CD8-positive, alpha-beta memory T cell (primary cell): ENCODE data around the gene KRTAP5-11. TPM values are rescaled to one million over a fixed set of nuclear protein-coding genes. Genes with fewer than 3 reads are reported as not detected.
"Not testable (repeated sequence)": the region's sequence is repeated elsewhere in the genome, so short reads cannot be mapped to it uniquely, and the experiment has no call there.

Experiments used
- CTCF ChIA-PET: fragments of 350-600 bp; sonication (Branson Sonifier 250); formaldehyde crosslinking; loops from one replicate; lab custom pipeline; 2021; ENCODE audit warnings: antibody characterized with exemption; lab: Charles Lee
- POLR2A ChIA-PET: fragments of 350-600 bp; sonication (Branson Sonifier 250); formaldehyde crosslinking; loops from one replicate; lab custom pipeline; 2021; ENCODE audit warnings: antibody characterized with exemption; lab: Charles Lee
- DNase-seq, 5 donors: peaks; one replicate each; pipeline versions ENCODE4 v3.0.0 to v3.0.0-alpha.2; 2020 to 2022; ENCODE audit warnings: mixed read lengths in 1 of 5
- H3K27ac ChIP-seq: one replicate; pipeline ENCODE4 v1.7.0; 2013; ENCODE audit warnings: low read depth, mild to moderate bottlenecking, low read length, moderate library complexity
- H3K27me3 ChIP-seq: 2 replicates; pipeline ENCODE4 v1.7.0; 2013; ENCODE audit warnings: low read length, mild to moderate bottlenecking; ENCODE audit not compliant: insufficient read depth, poor library complexity, severe bottlenecking
- H3K36me3 ChIP-seq: 2 replicates; pipeline ENCODE4 v1.7.0; 2013; ENCODE audit warnings: mild to moderate bottlenecking, low read length, moderate library complexity; ENCODE audit not compliant: insufficient read depth
- H3K4me1 ChIP-seq: 2 replicates; pipeline ENCODE4 v1.7.0; 2013; ENCODE audit warnings: mild to moderate bottlenecking, low read length, moderate library complexity; ENCODE audit not compliant: insufficient read depth
- H3K4me3 ChIP-seq: 2 replicates; pipeline ENCODE4 v1.7.0; 2013; ENCODE audit warnings: mild to moderate bottlenecking, low read length
- H3K9me3 ChIP-seq: 2 replicates; pipeline ENCODE4 v1.7.0; 2013; ENCODE audit warnings: mild to moderate bottlenecking, low read length
- H3K27ac Mint-ChIP-seq, 8 donors: one replicate each; pipeline ENCODE4 v1.8.0; 2020 to 2021; ENCODE audit warnings: mixed read lengths in 8 of 8, mild to moderate bottlenecking in 6 of 8, inconsistent platforms in 3 of 8, moderate library complexity in 3 of 8
- H3K27me3 Mint-ChIP-seq, 2 donors: one replicate each; pipeline ENCODE4 v1.8.0; 2020 to 2021; ENCODE audit warnings: mixed read lengths in 2 of 2, mild to moderate bottlenecking in 1 of 2, moderate library complexity in 1 of 2
- H3K36me3 Mint-ChIP-seq, 3 donors: one replicate each; pipeline ENCODE4 v1.8.0; 2020 to 2021; ENCODE audit warnings: mixed read lengths in 3 of 3, inconsistent platforms in 1 of 3, mild to moderate bottlenecking in 1 of 3
- H3K4me1 Mint-ChIP-seq, 3 donors: one replicate each; pipeline ENCODE4 v1.8.0; 2020 to 2021; ENCODE audit warnings: mixed read lengths in 3 of 3, inconsistent platforms in 1 of 3, mild to moderate bottlenecking in 1 of 3
- H3K4me3 Mint-ChIP-seq, 7 donors: one replicate each; pipeline ENCODE4 v1.8.0; 2020 to 2021; ENCODE audit warnings: mixed read lengths in 7 of 7, mild to moderate bottlenecking in 6 of 7, moderate library complexity in 4 of 7, inconsistent platforms in 2 of 7
- H3K9me3 Mint-ChIP-seq, 5 donors: one replicate each; pipeline ENCODE4 v1.8.0; 2020 to 2022; ENCODE audit warnings: mixed read lengths in 5 of 5, mild to moderate bottlenecking in 3 of 5, moderate library complexity in 2 of 5, inconsistent platforms in 1 of 5
- polyA plus RNA-seq: library from polyadenylated mRNA; unstranded; fragments of 300-500 nt; fragmentation: Illumina TruSeq; gene quantifications from one replicate; pipeline ENCODE4 v1.2.3, GENCODE V29; 2021
- total RNA-seq, 2 experiments: library from RNA; stranded (reverse); gene quantifications; one replicate each; pipeline ENCODE4 v1.2.3, GENCODE V29; 2021

KRTAP5-11 gene
- total and polyA plus RNA-seq, 3 experiments from 2014 or later: not detected

- H3K27ac ChIP-seq, H3K9me3 Mint-ChIP-seq, H3K27ac Mint-ChIP-seq, DNase-seq, H3K9me3 ChIP-seq, H3K4me1 ChIP-seq, CTCF ChIA-PET, H3K4me3 ChIP-seq, POLR2A ChIA-PET, H3K27me3 ChIP-seq, H3K36me3 ChIP-seq, H3K36me3 Mint-ChIP-seq, H3K4me3 Mint-ChIP-seq: not testable (repeated sequence)
- Mint-ChIP-seq H3K4me1 (peaks cover 5 to 10% (median 10%) of the 10 kb centered on the region in 3 donors), H3K27me3 (peaks cover 15 to 21% of the 10 kb centered on the region in 2 donors)
Measured at GRCh38 chr11:71576688-71577465, 5.8 kb downstream of the KRTAP5-11 start.

DNA sequence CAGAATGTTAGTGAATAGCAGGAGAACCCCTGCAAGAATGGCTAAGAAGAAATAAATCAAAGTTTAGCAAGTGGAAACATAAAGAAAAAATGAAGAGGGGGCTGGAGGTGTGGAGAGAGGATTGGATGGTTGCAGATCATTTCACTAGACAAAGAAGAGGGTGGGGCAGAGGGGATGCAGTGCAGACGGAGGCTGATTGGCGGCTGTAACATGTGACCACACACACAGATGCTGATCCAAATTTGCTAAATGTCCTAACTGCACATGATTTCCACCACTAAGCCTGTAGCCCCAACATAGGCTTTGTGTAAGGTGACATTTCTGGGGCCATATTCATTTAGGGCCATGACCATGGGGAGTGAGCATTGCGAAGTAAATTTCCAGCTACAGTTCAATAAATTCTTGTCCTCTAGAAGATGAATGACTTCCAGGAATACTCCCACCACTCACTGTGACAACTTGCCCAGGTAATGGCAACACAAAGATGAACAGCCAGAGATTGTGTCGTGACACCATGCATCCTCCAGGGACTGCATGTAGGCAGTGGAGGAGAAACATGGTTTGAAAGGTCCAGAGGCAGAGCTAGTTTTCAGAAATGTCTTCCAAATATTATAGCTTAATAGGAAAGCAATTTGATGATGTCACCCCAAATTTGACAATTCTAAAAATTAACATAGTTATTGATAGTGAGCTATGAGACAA, 6.8 kb downstream of the KRTAP5-11 start:
- H3K27me3 ChIP-seq: no peaks in the 10 kb centered on the region
- H3K4me3 ChIP-seq: no peak overlapping the region
- no peaks in the 10 kb centered on the region for H3K9me3 Mint-ChIP-seq
- peaks cover 12 to 14% of the 10 kb centered on the region in 2 donors for H3K27me3 Mint-ChIP-seq
- CTCF ChIA-PET: no interaction called here
- H3K4me3 Mint-ChIP-seq: no peak overlapping the region
- DNase-seq: no peak
- no peaks in the 10 kb centered on the region for H3K36me3 Mint-ChIP-seq
- no peaks in the 10 kb centered on the region for H3K9me3 ChIP-seq
- H3K4me1 Mint-ChIP-seq: peaks cover 4 to 9% (median 8%) of the 10 kb centered on the region in 3 donors
- no peak overlapping the region for H3K27ac ChIP-seq
- no peaks in the 10 kb centered on the region for H3K4me1 ChIP-seq
- no peaks in the 10 kb centered on the region for H3K36me3 ChIP-seq
- peak overlapping the region in 1 of 8 donors; percentile 76 for H3K27ac Mint-ChIP-seq
- POLR2A ChIA-PET: no interaction called here

DNA sequence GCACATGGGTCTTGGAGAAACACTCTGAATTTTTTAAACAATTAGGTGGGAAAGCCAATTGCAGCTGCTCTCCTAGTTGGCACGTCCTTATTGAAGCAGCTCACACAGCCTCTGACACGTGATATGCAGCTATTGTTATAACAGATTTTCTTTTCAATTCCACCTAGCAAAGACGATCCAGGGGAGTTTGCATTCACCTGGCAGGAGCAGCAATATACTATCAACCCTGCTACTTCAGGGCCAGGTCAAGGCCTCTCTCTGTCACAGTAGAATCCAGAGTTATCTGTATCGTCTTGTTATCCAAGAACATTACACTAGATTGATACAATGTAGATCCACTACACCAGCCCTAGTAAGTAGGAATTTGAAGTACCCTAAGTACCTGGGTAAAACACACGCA, 8.3 kb downstream of the KRTAP5-11 start:
- POLR2A ChIA-PET: no interaction called here
- Mint-ChIP-seq H3K36me3 (no peaks in the 10 kb centered on the region), H3K27me3 (peaks cover 9% of the 10 kb centered on the region in 2 donors), H3K4me1 (no peaks in the 10 kb centered on the region), H3K9me3 (no peaks in the 10 kb centered on the region), H3K27ac (no peak overlapping the region), H3K4me3 (no peak overlapping the region)
- no peaks in the 10 kb centered on the region for H3K36me3 ChIP-seq
- no peaks in the 10 kb centered on the region for H3K4me1 ChIP-seq
- no peak overlapping the region for H3K4me3 ChIP-seq
- no peak overlapping the region for H3K27ac ChIP-seq
- no peak for DNase-seq
- no peaks in the 10 kb centered on the region for H3K27me3 ChIP-seq
- CTCF ChIA-PET: no interaction called here
- no peaks in the 10 kb centered on the region for H3K9me3 ChIP-seq

GRCh38 chr11:71572811-71573210, 9.9 kb downstream of the KRTAP5-11 start:
- no peak overlapping the region for H3K27ac Mint-ChIP-seq
- H3K27me3 ChIP-seq: no peaks in the 10 kb centered on the region
- ChIA-PET POLR2A (no interaction called here), CTCF (no interaction called here)
- no peak overlapping the region for H3K4me3 ChIP-seq
- H3K9me3 ChIP-seq: no peaks in the 10 kb centered on the region
- H3K4me1 Mint-ChIP-seq: no peaks in the 10 kb centered on the region
- no peak for DNase-seq
- no peak overlapping the region for H3K4me3 Mint-ChIP-seq
- H3K27me3 Mint-ChIP-seq: peaks cover 14 to 15% of the 10 kb centered on the region in 2 donors
- H3K27ac ChIP-seq: no peak overlapping the region
- H3K9me3 Mint-ChIP-seq: no peaks in the 10 kb centered on the region
- H3K36me3 Mint-ChIP-seq: no peaks in the 10 kb centered on the region
- no peaks in the 10 kb centered on the region for H3K4me1 ChIP-seq
- no peaks in the 10 kb centered on the region for H3K36me3 ChIP-seq

- H3K4me1 ChIP-seq, POLR2A ChIA-PET, H3K27ac Mint-ChIP-seq, H3K36me3 ChIP-seq, H3K4me1 Mint-ChIP-seq, H3K4me3 Mint-ChIP-seq, H3K9me3 Mint-ChIP-seq, H3K4me3 ChIP-seq, H3K9me3 ChIP-seq, H3K27ac ChIP-seq, H3K36me3 Mint-ChIP-seq, H3K27me3 ChIP-seq, DNase-seq: not testable (repeated sequence)
- H3K27me3 Mint-ChIP-seq: peaks cover 14 to 20% of the 10 kb centered on the region in 2 donors
- CTCF ChIA-PET: interaction anchor here (0.7 kb wide), 1 partner anchor 9 kb away, joined by 3 read pairs; no protein-coding TSS in a partner anchor
Measured at GRCh38 chr11:71571101-71571850, 11.4 kb downstream of the KRTAP5-11 start.

GRCh38 chr11:71568704-71569349, 13.8 kb downstream of the KRTAP5-11 start:
- H3K27me3 Mint-ChIP-seq: peaks cover 16 to 36% of the 10 kb centered on the region in 2 donors
- no peaks in the 10 kb centered on the region for H3K4me1 Mint-ChIP-seq
- Histone ChIP-seq H3K4me1 (no peaks in the 10 kb centered on the region), H3K27ac (no peak overlapping the region), H3K36me3 (no peaks in the 10 kb centered on the region), H3K27me3 (no peaks in the 10 kb centered on the region), H3K4me3 (no peak overlapping the region), H3K9me3 (no peaks in the 10 kb centered on the region)
- H3K4me3 Mint-ChIP-seq: no peak overlapping the region
- ChIA-PET CTCF (no interaction called here), POLR2A (no interaction called here)
- no peaks in the 10 kb centered on the region for H3K9me3 Mint-ChIP-seq
- no peaks in the 10 kb centered on the region for H3K36me3 Mint-ChIP-seq
- H3K27ac Mint-ChIP-seq: no peak overlapping the region
- no peak for DNase-seq

DNA sequence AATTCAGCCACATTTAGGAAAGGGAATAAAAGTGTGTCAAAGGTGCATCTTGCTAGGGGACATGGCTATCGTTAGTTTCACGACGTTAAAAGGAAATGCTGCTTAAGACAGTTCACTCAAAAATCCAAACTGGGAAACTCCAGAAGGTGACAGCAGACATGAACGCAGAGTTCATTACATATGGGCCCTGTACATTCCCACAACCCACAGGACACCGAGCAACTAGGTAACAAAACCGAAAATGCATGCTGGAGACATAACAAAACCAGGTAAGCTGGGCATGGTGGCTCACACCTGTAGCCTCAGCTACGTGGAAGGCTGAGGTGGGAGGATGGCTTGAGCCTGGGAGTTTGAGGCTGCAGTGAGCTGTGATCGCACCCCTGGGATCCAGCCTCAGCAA, 15.0 kb downstream of the KRTAP5-11 start:
- H3K36me3 Mint-ChIP-seq, H3K27ac Mint-ChIP-seq, H3K36me3 ChIP-seq, DNase-seq, H3K27me3 ChIP-seq, H3K9me3 Mint-ChIP-seq, H3K4me1 Mint-ChIP-seq, POLR2A ChIA-PET, H3K4me1 ChIP-seq, H3K9me3 ChIP-seq, H3K4me3 Mint-ChIP-seq, H3K27ac ChIP-seq, CTCF ChIA-PET, H3K4me3 ChIP-seq: not testable (repeated sequence)
- H3K27me3 Mint-ChIP-seq: peaks cover 18 to 42% of the 10 kb centered on the region in 2 donors
